Testis (tissue), 2 donors: ENCODE data around the gene KY.

Experiments used
- POLR2A ChIP-seq: fragments of 450-650 bp; IDR thresholded peaks from one replicate; pipeline ENCODE4 v1.6.1; 2017; ENCODE audit warnings: antibody characterized with exemption, mild to moderate bottlenecking, moderate library complexity
- TF ChIP-seq, protein P1 (sequence below), 3 experiments: fragments of 450-650 bp in 2 of 3; fragments of 200-600 bp in 1 of 3; sonication (generic) in 1 of 3; IDR thresholded peaks; one replicate each; pipeline ENCODE4 v1.5.1; 2016 to 2019; ENCODE audit warnings: antibody characterized with exemption in 3 of 3, mild to moderate bottlenecking in 2 of 3, moderate library complexity in 1 of 3

DNA sequence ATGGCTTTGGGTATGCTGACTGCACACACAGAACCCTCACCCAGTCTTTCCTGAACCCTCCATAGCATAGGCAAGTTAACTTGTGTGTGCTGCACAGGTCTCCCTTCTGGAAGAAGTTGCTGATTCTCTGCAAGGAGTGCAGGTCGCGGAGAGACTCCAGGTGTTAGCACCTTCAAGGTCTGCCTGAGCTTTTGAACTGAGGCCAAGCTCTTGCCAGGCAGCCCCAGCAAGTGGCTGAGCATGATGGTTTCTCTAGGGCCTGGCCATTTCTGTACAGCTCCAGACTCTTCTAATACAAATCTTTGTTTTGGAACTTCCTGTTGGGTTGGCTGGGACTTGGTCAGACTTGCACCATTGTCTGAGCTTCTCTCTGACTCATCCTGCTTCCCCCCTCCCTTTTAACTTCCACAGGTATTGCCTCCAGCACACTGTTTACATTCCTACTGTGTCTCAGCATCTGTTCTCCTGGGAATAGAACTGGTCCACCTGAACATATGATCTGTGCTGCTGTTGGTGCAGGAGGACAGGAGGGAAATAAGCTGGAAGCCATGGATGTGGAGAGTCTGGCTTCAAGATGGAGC is 53.3 kb downstream of the KY start:
- TF ChIP-seq, protein P1, sequence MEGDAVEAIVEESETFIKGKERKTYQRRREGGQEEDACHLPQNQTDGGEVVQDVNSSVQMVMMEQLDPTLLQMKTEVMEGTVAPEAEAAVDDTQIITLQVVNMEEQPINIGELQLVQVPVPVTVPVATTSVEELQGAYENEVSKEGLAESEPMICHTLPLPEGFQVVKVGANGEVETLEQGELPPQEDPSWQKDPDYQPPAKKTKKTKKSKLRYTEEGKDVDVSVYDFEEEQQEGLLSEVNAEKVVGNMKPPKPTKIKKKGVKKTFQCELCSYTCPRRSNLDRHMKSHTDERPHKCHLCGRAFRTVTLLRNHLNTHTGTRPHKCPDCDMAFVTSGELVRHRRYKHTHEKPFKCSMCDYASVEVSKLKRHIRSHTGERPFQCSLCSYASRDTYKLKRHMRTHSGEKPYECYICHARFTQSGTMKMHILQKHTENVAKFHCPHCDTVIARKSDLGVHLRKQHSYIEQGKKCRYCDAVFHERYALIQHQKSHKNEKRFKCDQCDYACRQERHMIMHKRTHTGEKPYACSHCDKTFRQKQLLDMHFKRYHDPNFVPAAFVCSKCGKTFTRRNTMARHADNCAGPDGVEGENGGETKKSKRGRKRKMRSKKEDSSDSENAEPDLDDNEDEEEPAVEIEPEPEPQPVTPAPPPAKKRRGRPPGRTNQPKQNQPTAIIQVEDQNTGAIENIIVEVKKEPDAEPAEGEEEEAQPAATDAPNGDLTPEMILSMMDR (IDR thresholded peaks at IDR 0.05) = no peak
- TF ChIP-seq POLR2A = no peak
